Keratinocyte (primary cell): ENCODE data around the gene VSIR. TPM values are rescaled to one million over a fixed set of nuclear protein-coding genes. Genes with fewer than 3 reads are reported as not detected.

Experiments
- DNase-seq: peaks from one replicate; pipeline ENCODE4 v3.0.0-alpha.2; 2011; ENCODE audit warnings: low read depth, missing footprints, low spot score
- FAIRE-seq: peaks from 2 replicates; lab custom pipeline; 2011; peaks lifted over from hg19 to GRCh38; lab: Jason Lieb, UNC
- H2AFZ ChIP-seq: 2 replicates; pipeline ENCODE4 v1.6.0; 2012; ENCODE audit warnings: low read length, control low read depth, inconsistent platforms; ENCODE audit not compliant: control insufficient read depth
- H3K27ac ChIP-seq: 2 replicates; pipeline ENCODE4 v1.5.1; 2011; ENCODE audit warnings: low read length; ENCODE audit not compliant: control insufficient read depth, insufficient read depth
- H3K27me3 ChIP-seq: 3 replicates; pipeline ENCODE4 v1.6.0; 2011; ENCODE audit warnings: low read length; ENCODE audit not compliant: control insufficient read depth, insufficient read depth; ENCODE audit errors: extremely low read depth
- H3K36me3 ChIP-seq, 2 experiments: 2 replicates in 1 of 2; 3 replicates in 1 of 2; pipeline ENCODE4 v1.5.1; 2011; ENCODE audit warnings: low read length in 2 of 2, mild to moderate bottlenecking in 1 of 2; ENCODE audit not compliant: control insufficient read depth in 2 of 2, insufficient read depth in 2 of 2; ENCODE audit errors: extremely low read depth in 1 of 2
- H3K4me1 ChIP-seq: 3 replicates; pipeline ENCODE4 v1.5.1; 2011; ENCODE audit warnings: low read length; ENCODE audit not compliant: control insufficient read depth, insufficient read depth; ENCODE audit errors: extremely low read depth
- H3K4me2 ChIP-seq: 3 replicates; pipeline ENCODE4 v1.6.0; 2011; ENCODE audit warnings: low read depth, low read length; ENCODE audit not compliant: control insufficient read depth, insufficient read depth; ENCODE audit errors: extremely low read depth
- H3K4me3 ChIP-seq, 3 experiments: fragments of 200-600 bp in 1 of 3; sonication (generic) in 1 of 3; 2 replicates in 2 of 3; 3 replicates in 1 of 3; pipeline ENCODE4 v1.5.1; 2011 to 2016; ENCODE audit warnings: low read length in 3 of 3, mild to moderate bottlenecking in 3 of 3, control low read depth in 2 of 3, inconsistent platforms in 1 of 3, low read depth in 1 of 3, mixed read lengths in 1 of 3, mixed run types in 1 of 3, moderate library complexity in 1 of 3; ENCODE audit not compliant: control insufficient read depth in 2 of 3, insufficient read depth in 2 of 3; ENCODE audit errors: extremely low read depth in 1 of 3
- H3K79me2 ChIP-seq: 2 replicates; pipeline ENCODE4 v1.6.0; 2012; ENCODE audit warnings: low read length; ENCODE audit not compliant: control insufficient read depth, insufficient read depth
- H3K9ac ChIP-seq: 3 replicates; pipeline ENCODE4 v1.6.0; 2011; ENCODE audit warnings: low read length; ENCODE audit not compliant: control insufficient read depth, insufficient read depth; ENCODE audit errors: extremely low read depth
- H3K9me1 ChIP-seq: 3 replicates; pipeline ENCODE4 v1.6.0; 2011; ENCODE audit warnings: low read length; ENCODE audit not compliant: control insufficient read depth, insufficient read depth; ENCODE audit errors: extremely low read depth
- H3K9me3 ChIP-seq: 2 replicates; pipeline ENCODE4 v1.5.1; 2012; ENCODE audit warnings: low read depth, low read length; ENCODE audit not compliant: control insufficient read depth
- H4K20me1 ChIP-seq: 3 replicates; pipeline ENCODE4 v1.6.0; 2011; ENCODE audit warnings: low read length; ENCODE audit not compliant: control insufficient read depth, insufficient read depth; ENCODE audit errors: extremely low read depth
- EZH2 ChIP-seq: IDR thresholded peaks from one replicate; pipeline ENCODE4 v1.6.1; 2012; ENCODE audit warnings: inconsistent platforms, mild to moderate bottlenecking, low read length, moderate library complexity
- dilution Hi-C: fragments of 300-500 bp; cut with MboI; formaldehyde crosslinking; loops from one replicate; pipeline ENCODE4 v1.7.0; 2020; ENCODE audit warnings: low sequenced_read_pairs; ENCODE audit not compliant: extremely low pct_ligation_motif_present
- polyA plus RNA-seq, 5 experiments: library from polyadenylated mRNA; depleted of rRNA in 3 of 5; stranded (reverse) in 3 of 5; stranded (forward) in 1 of 5; unstranded in 1 of 5; fragments of >200 nt; gene quantifications; 1 replicate in 1 of 5; 2 replicates in 3 of 5; 3 replicates in 1 of 5; pipeline versions ENCODE4 v1.2.1 to v1.2.3, GENCODE V29; 2011 to 2012; ENCODE audit warnings: missing spikeins in 2 of 5, low read depth in 1 of 5, low replicate concordance in 1 of 5
- TF ChIP-seq, protein P1 (sequence below), 3 experiments: IDR thresholded peaks in 1 of 3; conservative IDR thresholded peaks in 1 of 3; optimal IDR thresholded peaks in 1 of 3; 2 replicates in 2 of 3; 3 replicates in 1 of 3; pipeline versions ENCODE3 to v1.5.1; 2011; ENCODE audit warnings: low read length in 3 of 3, mild to moderate bottlenecking in 3 of 3, moderate library complexity in 2 of 3, control low read depth in 1 of 3, inconsistent platforms in 1 of 3; ENCODE audit not compliant: insufficient read depth in 2 of 3; ENCODE audit errors: extremely low read depth in 1 of 3

VSIR gene
- polyA plus RNA-seq, 1 donor (not counting 4 experiments of a cell fraction or from before 2014, with no cell fraction given) = 8.1 TPM

DNA sequence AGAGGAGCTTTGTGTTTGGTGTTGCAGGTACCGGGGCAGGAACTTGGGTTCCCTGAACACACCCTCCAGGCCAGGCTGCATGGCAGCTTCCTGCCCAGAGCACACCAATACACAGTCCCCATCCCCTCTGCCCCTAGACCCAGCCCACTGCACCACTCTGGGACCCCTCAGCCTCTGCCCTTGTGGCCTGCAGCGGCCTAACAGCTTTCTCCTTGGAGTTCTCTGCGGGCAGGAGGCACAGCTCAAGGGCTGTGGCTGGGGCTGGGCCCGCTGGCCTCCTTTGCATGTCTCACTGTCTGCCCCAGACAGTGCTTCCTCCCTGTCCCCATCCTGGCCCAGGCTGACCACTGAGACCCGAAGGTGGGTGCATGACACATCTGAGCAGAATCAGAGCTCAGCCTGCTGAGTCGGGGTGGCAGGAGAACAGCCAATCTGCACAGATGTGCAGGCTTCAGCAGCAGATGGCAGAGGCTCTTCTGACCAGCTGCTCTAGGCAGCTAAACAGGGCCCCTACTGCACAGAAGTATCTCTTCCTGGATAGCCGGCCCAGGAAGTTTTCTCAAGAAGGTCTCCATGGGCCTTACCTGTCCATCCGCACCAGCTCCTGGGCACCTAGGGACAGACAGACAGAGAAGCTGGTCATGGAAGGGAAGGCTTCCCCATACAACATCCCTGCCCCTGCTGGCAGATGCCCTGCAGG, 20.8 kb downstream of the VSIR start:
- TF ChIP-seq, protein P1, sequence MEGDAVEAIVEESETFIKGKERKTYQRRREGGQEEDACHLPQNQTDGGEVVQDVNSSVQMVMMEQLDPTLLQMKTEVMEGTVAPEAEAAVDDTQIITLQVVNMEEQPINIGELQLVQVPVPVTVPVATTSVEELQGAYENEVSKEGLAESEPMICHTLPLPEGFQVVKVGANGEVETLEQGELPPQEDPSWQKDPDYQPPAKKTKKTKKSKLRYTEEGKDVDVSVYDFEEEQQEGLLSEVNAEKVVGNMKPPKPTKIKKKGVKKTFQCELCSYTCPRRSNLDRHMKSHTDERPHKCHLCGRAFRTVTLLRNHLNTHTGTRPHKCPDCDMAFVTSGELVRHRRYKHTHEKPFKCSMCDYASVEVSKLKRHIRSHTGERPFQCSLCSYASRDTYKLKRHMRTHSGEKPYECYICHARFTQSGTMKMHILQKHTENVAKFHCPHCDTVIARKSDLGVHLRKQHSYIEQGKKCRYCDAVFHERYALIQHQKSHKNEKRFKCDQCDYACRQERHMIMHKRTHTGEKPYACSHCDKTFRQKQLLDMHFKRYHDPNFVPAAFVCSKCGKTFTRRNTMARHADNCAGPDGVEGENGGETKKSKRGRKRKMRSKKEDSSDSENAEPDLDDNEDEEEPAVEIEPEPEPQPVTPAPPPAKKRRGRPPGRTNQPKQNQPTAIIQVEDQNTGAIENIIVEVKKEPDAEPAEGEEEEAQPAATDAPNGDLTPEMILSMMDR (optimal IDR thresholded peaks at IDR 0.05 in 1 of 3, IDR thresholded peaks at IDR 0.05 in 1 of 3, conservative IDR thresholded peaks at IDR 0.05 in 1 of 3; ENCODE audit: extremely low read depth in 1 of 3, insufficient read depth in 2 of 3, low read length in 3 of 3) = no peak
- dilution Hi-C loops = no loop called here
- peaks cover 0 to 1% of the 10 kb centered on the region in 2 experiments for H3K36me3 ChIP-seq
- no peaks in the 10 kb centered on the region for H3K27me3 ChIP-seq
- H3K9ac ChIP-seq = no peak overlapping the region
- H3K4me1 ChIP-seq = peaks cover 18% of the 10 kb centered on the region
- FAIRE-seq (no peak), DNase-seq (no peak)
- no peaks in the 10 kb centered on the region for H3K9me3 ChIP-seq
- no peak overlapping the region for H3K4me3 ChIP-seq
- H4K20me1 ChIP-seq = no peaks in the 10 kb centered on the region
- no peak overlapping the region for H3K27ac ChIP-seq
- no peak overlapping the region for H3K4me2 ChIP-seq
- H3K79me2 ChIP-seq = no peaks in the 10 kb centered on the region
- H2AFZ ChIP-seq = no peak overlapping the region
- H3K9me1 ChIP-seq = no peaks in the 10 kb centered on the region

DNA sequence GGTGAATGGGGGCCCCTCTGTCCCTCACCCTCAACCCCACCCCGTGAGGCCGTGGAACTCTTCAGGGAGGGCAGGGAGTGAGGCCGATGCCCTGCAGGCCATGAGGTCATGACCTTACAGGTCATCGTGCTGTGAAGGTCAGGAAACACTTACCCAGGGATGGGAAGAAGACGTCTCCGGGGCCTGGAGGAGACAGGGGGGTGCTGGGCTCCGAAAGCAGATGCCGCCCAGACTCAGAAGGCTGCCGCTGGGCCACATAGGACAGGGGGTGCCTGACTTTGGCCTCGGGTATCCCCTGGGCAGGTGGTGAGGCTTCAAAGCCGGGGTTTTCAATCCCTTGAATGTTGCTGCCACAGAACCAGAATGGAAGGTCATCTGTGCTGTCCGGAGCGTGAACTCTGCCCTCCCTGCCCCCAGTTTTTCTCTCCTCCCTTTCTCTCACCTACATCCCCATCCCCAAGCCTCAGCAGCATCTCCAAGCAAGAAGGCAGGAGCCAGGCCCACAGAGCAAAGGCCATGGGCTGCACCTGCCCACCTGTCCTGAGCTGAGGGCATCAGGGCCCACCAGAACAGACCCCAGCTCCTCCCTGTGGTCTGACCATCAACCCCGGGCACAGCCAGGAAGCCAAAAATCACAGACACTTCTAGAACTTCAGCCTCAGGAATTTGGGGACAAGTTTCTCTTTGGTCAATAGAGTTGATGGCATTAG, 21.6 kb downstream of the VSIR start:
- H2AFZ ChIP-seq = no peak overlapping the region
- H3K36me3 ChIP-seq = peaks cover 0 to 1% of the 10 kb centered on the region in 2 experiments
- DNase-seq (no peak), FAIRE-seq (no peak)
- H3K9me1 ChIP-seq = no peaks in the 10 kb centered on the region
- no peak overlapping the region for H3K9ac ChIP-seq
- dilution Hi-C loops = no loop called here
- no peak for TF ChIP-seq EZH2
- TF ChIP-seq, protein P1 (optimal IDR thresholded peaks at IDR 0.05 in 1 of 3, IDR thresholded peaks at IDR 0.05 in 1 of 3, conservative IDR thresholded peaks at IDR 0.05 in 1 of 3; ENCODE audit: extremely low read depth in 1 of 3, insufficient read depth in 2 of 3, low read length in 3 of 3) = no peak
- no peaks in the 10 kb centered on the region for H3K27me3 ChIP-seq
- no peak overlapping the region for H3K4me2 ChIP-seq
- H3K27ac ChIP-seq = no peak overlapping the region
- H3K4me1 ChIP-seq = peaks cover 17% of the 10 kb centered on the region
- H4K20me1 ChIP-seq = no peaks in the 10 kb centered on the region
- no peak overlapping the region for H3K4me3 ChIP-seq
- no peaks in the 10 kb centered on the region for H3K9me3 ChIP-seq
- H3K79me2 ChIP-seq = no peaks in the 10 kb centered on the region
